GM19438 (cell line): ENCODE measurements around the gene ACSL5.
"Not testable (repeated sequence)": the region's sequence is repeated elsewhere in the genome, so short reads cannot be mapped to it uniquely, and the experiment has no call there.

Source experiments
- ATAC-seq: cut with Tn5 transposase; IDR thresholded peaks from one replicate; pipeline ENCODE4 v1.9.1; 2021; ENCODE audit warnings: low read depth; ENCODE audit not compliant: unreplicated experiment

Gene ACSL5

GRCh38 chr10:112374724-112375541 is 1.0 kb downstream of the ACSL5 start:
- ATAC-seq, result peak; percentile 46

DNA sequence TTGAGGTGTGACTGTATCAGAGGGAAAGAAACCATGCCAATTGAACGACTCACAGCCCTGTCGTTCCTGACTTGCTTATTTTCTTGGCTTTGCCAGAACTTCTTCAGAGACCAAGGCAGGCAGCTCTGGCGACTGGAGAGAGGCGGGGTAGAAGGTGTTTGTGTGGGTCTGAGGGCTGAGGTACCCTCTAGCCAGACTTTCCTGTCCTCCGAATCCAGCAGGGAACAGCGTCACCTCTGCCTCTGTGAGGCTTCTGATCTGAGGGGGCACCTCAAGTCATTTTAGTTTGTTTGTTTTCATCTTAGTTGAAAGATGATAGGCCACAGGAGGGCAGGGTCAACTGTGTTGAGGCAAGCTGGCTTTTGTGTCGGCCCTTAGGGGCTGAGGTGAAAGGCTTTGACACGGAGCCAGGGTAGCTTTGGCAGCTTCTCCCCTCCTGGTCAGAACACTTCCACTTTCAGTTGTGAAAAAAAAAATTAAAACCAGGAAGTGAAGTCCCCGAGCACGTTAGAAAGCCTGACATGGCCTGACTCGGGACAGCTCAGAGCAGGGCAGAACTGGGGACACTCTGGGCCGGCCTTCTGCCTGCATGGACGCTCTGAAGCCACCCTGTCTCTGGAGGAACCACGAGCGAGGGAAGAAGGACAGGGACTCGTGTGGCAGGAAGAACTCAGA is 1.9 kb downstream of the ACSL5 start:
- ATAC-seq, result peak; percentile 74

- ATAC-seq, result peak; percentile 39
Measured at GRCh38 chr10:112376396-112376790, 2.5 kb downstream of the ACSL5 start.

DNA sequence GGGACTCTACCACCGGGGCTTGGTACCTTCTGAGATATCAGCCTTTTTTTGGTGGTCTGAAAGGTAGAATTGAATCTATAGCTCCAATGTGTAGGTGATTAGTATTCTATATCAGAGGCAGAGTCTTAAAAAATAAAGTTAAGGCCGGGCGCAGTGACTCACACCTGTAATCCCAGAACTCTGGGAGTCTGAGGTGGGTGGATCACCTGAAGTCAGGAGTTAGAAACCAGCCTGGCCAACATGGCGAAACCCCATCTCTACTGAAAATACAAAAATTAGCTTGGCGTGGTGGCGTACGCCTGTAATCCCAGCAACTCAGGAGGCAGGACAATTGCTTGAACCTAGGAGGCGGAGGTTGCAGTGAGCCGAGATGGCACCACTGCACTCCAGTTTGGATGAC is 3.2 kb downstream of the ACSL5 start:
- ATAC-seq, result not testable (repeated sequence)

DNA sequence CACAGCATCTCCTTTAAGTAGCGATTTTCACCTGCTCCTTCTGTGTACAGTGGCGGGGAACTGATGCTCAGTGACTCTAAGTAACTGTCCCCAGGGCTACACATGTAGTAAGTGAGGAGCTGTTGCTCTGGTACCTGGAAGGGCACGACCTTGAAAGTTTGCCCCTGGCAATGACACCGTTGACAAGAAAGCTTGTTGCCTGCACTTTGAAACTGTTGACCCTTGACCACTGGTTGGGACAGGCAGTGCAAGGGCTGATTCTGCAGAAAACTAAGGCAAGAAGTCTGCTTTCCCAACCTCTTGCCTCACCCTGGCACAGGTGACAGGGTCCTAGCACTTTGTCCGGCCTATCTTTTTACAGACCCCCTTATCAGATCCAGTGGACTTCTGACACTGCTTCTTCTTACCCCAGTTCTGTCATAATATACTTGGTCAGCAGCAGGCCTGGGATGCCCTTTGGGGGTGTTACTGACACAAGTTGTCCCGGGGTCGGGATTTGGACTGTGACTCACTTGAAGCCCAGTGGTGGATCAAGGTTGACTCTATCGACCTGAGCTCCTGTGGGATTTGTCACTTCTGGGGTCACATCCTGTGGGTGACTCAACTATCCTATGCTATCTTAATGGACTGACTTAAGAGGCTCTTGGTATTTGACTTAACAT is 5.8 kb downstream of the ACSL5 start:
- no peak for ATAC-seq

DNA sequence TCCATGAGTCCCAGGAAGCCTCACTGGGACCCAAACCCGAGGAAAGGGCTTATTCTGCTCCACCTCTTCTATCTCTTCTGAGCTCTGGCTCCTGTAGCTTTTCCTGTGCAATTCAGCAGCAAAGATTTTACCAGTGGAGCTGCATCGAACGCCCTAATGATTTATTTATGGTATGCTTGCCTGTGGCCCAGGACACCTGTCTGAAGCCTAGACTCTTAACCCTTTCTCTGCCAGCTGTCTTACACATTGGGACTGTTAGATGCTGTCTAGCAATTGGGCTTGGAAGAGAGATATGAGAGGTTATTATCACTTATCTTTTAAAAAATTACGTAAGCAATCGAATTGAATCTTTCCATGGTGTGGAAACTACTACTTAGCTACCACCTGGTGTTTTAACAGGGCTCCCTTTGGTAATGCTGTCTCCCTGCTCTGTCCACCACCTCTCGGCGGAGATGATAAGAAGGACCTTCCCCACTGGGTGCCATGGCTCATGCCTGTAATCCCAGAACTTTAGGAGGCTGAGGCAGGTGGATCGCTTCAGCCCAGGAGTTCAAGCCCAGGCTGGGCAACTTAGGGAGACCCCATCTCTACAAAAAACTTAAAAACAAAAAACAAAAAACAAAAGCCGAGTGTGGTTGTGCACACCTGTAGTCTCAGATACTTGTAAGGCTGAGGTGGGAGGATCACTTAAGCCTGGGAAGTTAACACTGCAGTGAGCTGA is 8.8 kb downstream of the ACSL5 start:
- no peak for ATAC-seq

DNA sequence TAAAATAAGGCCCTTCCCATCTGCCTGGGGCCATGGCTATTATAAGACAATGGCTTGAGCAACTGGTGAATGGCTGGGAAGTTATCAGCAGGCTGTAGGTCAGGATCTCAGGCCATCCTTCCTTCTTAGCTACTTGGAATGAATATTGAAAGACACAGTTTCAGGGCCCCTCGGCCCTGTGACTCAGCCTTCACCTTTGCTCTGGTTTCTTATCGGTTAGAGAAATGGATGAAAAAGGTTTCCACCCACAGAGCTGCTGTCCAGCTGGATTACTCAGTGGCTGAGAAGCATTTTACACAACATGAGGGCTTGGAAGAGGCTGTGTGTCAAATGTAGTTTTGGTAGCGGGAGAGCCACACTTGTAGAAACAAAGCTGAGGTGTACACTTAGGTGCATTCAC is 9.4 kb downstream of the ACSL5 start:
- ATAC-seq, result no peak

- ATAC-seq, result no peak
Measured at GRCh38 chr10:112384141-112384540, 10.2 kb downstream of the ACSL5 start.

- ATAC-seq, result no peak
Measured at GRCh38 chr10:112385201-112385600, 11.3 kb downstream of the ACSL5 start.

- not testable (repeated sequence) for ATAC-seq
Measured at GRCh38 chr10:112388056-112388455, 14.1 kb downstream of the ACSL5 start.

DNA sequence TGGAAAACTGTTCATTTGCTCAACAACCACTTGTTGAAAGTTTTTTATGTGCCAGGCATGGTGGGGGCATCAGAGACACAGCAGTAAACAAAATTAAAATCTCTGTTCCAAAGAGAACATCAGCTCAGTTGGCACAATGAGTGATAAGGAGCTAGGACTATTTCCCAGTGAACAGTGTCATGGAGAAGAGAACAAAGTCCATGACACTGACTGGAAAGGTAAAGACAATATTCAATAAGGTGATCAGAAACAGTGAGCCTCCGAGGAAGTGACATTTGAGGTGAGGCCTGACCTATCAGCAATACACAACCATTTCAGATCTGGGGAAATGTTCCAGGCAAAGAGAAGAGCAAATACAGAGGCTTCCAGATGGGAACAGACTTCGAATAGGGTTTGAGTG is 14.6 kb downstream of the ACSL5 start:
- no peak for ATAC-seq

DNA sequence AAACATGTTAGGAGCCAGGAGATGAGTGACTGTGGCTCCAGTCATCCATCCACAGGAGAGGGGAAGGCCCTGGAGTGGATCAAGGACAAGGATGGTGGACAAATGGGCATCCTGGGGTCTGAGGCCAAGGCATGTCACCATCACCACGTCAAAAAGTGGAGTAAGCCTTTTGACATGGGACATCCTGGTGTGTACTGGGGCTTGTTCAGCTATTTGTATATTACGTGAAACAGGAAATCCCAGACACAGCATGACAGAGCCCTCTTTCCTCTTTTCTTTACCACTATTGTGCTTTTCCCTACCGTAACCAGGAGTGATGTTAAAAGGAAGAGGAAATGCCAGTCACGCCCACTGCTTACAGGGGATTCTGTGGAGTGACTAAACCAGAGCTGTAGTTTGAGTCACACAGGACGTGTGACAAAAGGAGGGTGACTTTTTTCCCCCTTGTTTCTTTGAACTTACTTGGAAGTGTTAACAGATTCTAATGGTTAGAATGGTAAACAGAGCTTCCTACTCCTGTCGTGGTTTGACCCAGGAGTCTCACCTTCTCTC is 15.4 kb downstream of the ACSL5 start:
- peak; percentile 61 for ATAC-seq

DNA sequence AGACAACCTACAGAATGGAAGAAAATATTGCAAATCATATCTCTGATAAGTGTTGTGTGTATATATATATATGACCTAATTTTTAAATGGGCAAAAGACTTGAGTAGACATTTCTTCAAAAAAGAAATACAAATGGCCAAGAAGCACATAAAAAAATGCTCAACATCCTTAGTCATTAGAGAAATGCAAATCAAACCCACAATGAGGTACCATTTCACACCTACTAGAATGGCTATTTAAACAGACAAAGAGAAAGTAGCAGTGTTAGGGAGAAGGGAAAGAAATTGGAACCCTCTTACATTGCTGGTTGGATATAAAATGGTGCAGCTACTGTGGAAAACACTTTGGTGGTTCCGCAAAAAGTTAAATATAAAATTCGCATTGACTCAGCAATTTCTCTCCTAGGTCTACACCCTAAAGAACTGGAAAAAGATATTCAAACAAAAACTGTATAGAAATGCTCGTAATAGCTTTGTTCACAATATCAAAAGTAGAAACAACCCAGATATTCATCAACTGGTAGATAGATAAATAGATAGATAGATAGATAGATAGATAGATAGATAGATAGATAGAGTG is 16.3 kb downstream of the ACSL5 start:
- ATAC-seq, result no peak

DNA sequence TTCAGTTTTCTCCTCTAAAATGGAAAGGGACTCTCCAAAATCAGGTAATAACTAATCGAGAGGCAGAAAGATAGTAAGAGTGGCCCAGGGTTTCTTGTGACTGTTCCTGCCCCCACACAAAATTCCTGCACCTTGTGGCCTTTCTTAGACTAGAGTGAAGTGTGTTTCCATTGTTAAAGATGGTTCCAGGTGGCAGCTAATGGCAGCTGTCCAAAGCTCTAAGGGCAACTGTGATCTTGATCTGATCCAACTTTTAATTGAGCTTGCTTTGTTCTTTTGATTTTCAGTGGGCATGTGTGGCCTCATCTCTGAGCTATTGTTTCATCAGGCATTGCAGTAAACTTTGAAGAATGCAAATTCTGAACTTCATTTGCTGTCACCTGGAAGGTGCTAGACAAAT is 19.4 kb downstream of the ACSL5 start:
- ATAC-seq, result no peak

- no peak for ATAC-seq
Measured at GRCh38 chr10:112393827-112394226, 19.9 kb downstream of the ACSL5 start.

DNA sequence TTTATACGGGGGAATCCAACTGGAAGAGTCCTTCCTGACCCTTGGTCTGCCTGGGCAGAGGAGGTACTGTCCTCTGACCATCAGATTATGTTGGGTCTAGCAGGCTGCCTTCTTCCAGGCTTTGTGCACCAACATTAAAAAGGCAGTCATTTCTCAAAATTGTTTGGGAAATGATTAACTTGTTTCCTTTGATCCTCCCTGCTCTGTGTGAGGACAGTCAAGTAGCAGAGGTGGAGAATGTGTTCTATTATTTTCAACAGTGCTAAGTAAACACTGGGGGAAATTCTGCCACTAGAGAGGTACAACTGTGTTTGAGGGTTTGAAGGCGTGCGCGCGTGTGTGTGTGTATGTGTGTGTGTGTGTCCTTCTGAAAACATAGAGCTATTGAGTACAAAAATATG is 20.6 kb downstream of the ACSL5 start:
- ATAC-seq, result no peak

- ATAC-seq, result no peak
Measured at GRCh38 chr10:112395809-112396530, 22.1 kb downstream of the ACSL5 start.

DNA sequence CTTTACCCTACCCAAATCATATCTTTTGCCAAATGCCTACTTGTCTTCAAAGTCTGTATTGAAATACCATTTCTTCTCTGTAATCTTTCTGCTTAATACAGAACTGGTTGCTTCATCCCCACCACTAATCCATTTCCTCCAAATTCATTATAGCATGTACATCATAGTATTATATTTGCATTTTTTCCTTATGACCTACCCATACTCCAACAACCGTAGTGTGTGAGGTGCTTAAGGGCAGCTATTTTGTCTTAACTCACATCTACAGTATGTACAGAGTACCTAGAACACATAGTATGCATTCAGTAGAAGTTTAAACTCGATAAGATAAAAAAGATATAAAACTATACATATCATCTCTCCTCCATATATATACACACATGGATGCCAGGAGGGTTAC is 23.7 kb downstream of the ACSL5 start:
- no peak for ATAC-seq

GRCh38 chr10:112402917-112403316 is 29.0 kb downstream of the ACSL5 start:
- no peak for ATAC-seq

DNA sequence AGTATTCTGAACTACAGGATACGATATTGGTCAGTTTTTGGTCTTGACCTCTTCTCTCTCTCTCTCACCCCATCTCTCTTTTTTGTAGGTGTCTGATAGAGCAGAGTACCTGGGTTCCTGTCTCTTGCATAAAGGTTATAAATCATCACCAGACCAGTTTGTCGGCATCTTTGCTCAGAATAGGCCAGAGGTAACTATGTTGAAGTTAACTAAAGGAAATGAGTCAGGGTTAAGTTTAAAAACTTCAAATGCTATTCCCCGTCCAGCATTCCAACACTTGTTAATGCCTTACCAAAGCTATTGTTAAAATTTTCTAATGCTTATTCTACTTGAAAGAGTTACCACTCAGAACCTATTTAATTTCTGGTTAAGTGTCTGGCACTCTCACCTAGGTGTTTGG is 30.7 kb downstream of the ACSL5 start:
- no peak for ATAC-seq
